Measurements from ENCODE around the gene CGB7. TPM values are rescaled to one million over a fixed set of nuclear protein-coding genes. Genes with fewer than 3 reads are reported as not detected.

Gene CGB7
- total and polyA plus RNA-seq, 2 donors (not counting 3 experiments of a cell fraction or from before 2014, with no cell fraction given), result 0.41 to 0.42 TPM

GRCh38 chr19:49065905-49066512 lies 8.5 kb upstream of the CGB7 start:
- ChIA-PET CTCF (interaction anchor here (0.6 to 1.9 kb wide), 3 partner anchors 8 to 133 kb away, joined by 3 to 6 read pairs (median 6); no protein-coding TSS in a partner anchor), POLR2A (no interaction called here)
- H2AFZ ChIP-seq (ENCODE audit: low read depth, low read length), result no peak overlapping the region
- H3K79me2 ChIP-seq (ENCODE audit: control insufficient read depth, insufficient read depth, low read length), result no peaks in the 10 kb centered on the region
- no peaks in the 10 kb centered on the region for H3K9me1 ChIP-seq (replicated peaks; ENCODE audit: control insufficient read depth, extremely low read depth, insufficient read depth, low read length)
- no peak for FAIRE-seq
- H3K9ac ChIP-seq (replicated peaks; ENCODE audit: extremely low read depth, insufficient read depth, low read length), result no peak overlapping the region
- no peak for DNase-seq (ENCODE audit: low read depth, low spot score)
- no peaks in the 10 kb centered on the region for H3K4me1 ChIP-seq (ENCODE audit: control insufficient read depth, extremely low read depth, insufficient read depth, low read length)
- H3K9me3 ChIP-seq (replicated peaks; ENCODE audit: control insufficient read depth, insufficient read depth, low read length), result no peaks in the 10 kb centered on the region
- no TSS peak for BruUV-seq (replicated peaks)
- H3K4me2 ChIP-seq (ENCODE audit: insufficient read depth, low read length), result no peak overlapping the region
- no peaks in the 10 kb centered on the region for H4K20me1 ChIP-seq (replicated peaks; ENCODE audit: control insufficient read depth, extremely low read depth, insufficient read depth, low read length)
- intact Hi-C loops (cut with micrococcal nuclease), result no loop called here
- no peak overlapping the region for H3K4me3 ChIP-seq (replicated peaks in 1 of 3; ENCODE audit: insufficient read depth in 1 of 3, low read depth in 1 of 3, low read length in 3 of 3)
- no peaks in the 10 kb centered on the region for H3K36me3 ChIP-seq (ENCODE audit: control insufficient read depth in 2 of 2, extremely low read depth in 1 of 2, insufficient read depth in 2 of 2, low read length in 2 of 2)
- H3K27me3 ChIP-seq (ENCODE audit: control insufficient read depth in 2 of 2, insufficient read depth in 2 of 2, low read length in 2 of 2), result peaks cover 33 to 42% of the 10 kb centered on the region in 2 experiments
- no peak overlapping the region for H3K27ac ChIP-seq (ENCODE audit: insufficient read depth, low read depth, low read length)
- dilution Hi-C loops (cut with MboI; ENCODE audit: extremely low pct_ligation_motif_present, low sequenced_read_pairs), result no loop called here
- TF ChIP-seq GATA2 (IDR thresholded peaks at IDR 0.05; ENCODE audit: insufficient read depth, insufficient read length, low read depth, low read length), result no peak
- TF ChIP-seq CTCF (IDR thresholded peaks at IDR 0.05; ENCODE audit: extremely low read depth in 1 of 2, insufficient read depth in 1 of 2, low read depth in 1 of 2, low read length in 2 of 2), result no peak
- TF ChIP-seq, protein P1, sequence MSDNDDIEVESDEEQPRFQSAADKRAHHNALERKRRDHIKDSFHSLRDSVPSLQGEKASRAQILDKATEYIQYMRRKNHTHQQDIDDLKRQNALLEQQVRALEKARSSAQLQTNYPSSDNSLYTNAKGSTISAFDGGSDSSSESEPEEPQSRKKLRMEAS (IDR thresholded peaks at IDR 0.05; ENCODE audit: insufficient read depth, insufficient read length), result no peak
- TF ChIP-seq POLR2A (IDR thresholded peaks at IDR 0.05; ENCODE audit: low read depth, low read length), result no peak
- TF ChIP-seq JUN (IDR thresholded peaks at IDR 0.05; ENCODE audit: borderline replicate concordance, insufficient read depth, insufficient read length, low read depth), result no peak
- TF ChIP-seq FOS (IDR thresholded peaks at IDR 0.05; ENCODE audit: borderline replicate concordance, insufficient read depth, low read length), result no peak
- TF ChIP-seq MYC (IDR thresholded peaks at IDR 0.05; ENCODE audit: low read depth, low read length), result no peak
- TF ChIP-seq POLR2AphosphoS5 (IDR thresholded peaks at IDR 0.05; ENCODE audit: insufficient read depth, low read depth, low read length), result no peak
- TF ChIP-seq EZH2 (IDR thresholded peaks at IDR 0.05; ENCODE audit: borderline replicate concordance, low read depth, low read length, severe bottlenecking), result no peak

Measured in endothelial cell of umbilical vein (primary cell).